Colonic mucosa (tissue), 4 donors: ENCODE results near the gene AEBP2. TPM values are rescaled to one million over a fixed set of nuclear protein-coding genes. Genes with fewer than 3 reads are reported as not detected.

Experiments
- DNase-seq: peaks from one replicate; pipeline ENCODE4 v3.0.0-alpha.2; 2020
- H3K27ac ChIP-seq: fragments of 200-600 bp; one replicate; pipeline ENCODE4 v1.8.0; 2021
- H3K27me3 ChIP-seq: fragments of 200-600 bp; one replicate; pipeline ENCODE4 v1.8.0; 2021
- H3K36me3 ChIP-seq: fragments of 200-600 bp; one replicate; pipeline ENCODE4 v1.8.0; 2021
- H3K4me1 ChIP-seq: fragments of 200-600 bp; one replicate; pipeline ENCODE4 v1.8.0; 2021; ENCODE audit warnings: mild to moderate bottlenecking
- H3K4me3 ChIP-seq: fragments of 200-600 bp; one replicate; pipeline ENCODE4 v1.8.0; 2021
- H3K9ac ChIP-seq, 2 donors: one replicate each; pipeline ENCODE4 v1.7.0; 2013; ENCODE audit warnings: control low read depth in 2 of 2, low read depth in 2 of 2, low read length in 2 of 2
- H3K9me3 ChIP-seq: fragments of 200-600 bp; one replicate; pipeline ENCODE4 v1.8.0; 2021
- CTCF ChIP-seq: fragments of 200-600 bp; IDR thresholded peaks from one replicate; pipeline ENCODE4 v1.8.0; 2022; ENCODE audit warnings: antibody characterized with exemption, mild to moderate bottlenecking
- intact Hi-C: fragments of 100-400 bp; cut with DNase I; formaldehyde crosslinking; loops from one replicate; pipeline ENCODE4 v1.14.1; 2022
- total RNA-seq, 2 donors: library from RNA; stranded (reverse); fragmentation: NEBNext Ultra II Directional in 1 of 2; extraction: Animal tissue kit (Norgen Biotek cat#: 25700) in 1 of 2; gene quantifications; one replicate each; pipeline ENCODE4 v1.2.1, GENCODE V29; 2021
- donor health status: healthy.
- donor health status: DM: no; HTN: no; CAD: no.
- donor health status: DM: no; HTN: no; CAD: no.

Gene AEBP2
- total RNA-seq, 2 donors from 2014 or later, result 25.5 to 37.7 TPM

DNA sequence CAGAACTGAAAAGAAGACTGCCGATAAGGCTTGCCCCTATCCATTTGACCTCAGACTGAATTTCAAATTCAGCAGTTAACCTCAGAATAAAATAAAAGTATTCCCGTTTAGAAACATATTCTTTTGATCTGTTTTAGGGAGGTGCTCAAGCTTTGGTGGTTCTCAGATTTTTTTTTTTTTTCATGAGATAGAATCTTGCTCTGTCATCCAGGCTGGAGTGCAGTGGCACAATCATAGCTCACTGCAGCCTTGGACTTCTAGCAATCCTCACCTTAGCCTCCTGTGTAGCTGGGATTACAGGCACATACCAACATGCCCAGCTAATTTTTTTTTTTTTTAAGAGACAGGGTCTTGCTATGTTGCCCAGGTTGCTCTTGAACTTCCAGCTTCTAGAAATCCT is 15.5 kb downstream of the AEBP2 start:
- H3K27ac ChIP-seq, result no peak overlapping the region
- intact Hi-C loops, result no loop called here
- H3K9ac ChIP-seq, result no peak overlapping the region
- no peak for DNase-seq
- TF ChIP-seq CTCF, result no peak
- no peaks in the 10 kb centered on the region for H3K27me3 ChIP-seq
- H3K4me3 ChIP-seq, result no peak overlapping the region
- no peaks in the 10 kb centered on the region for H3K9me3 ChIP-seq
- H3K4me1 ChIP-seq, result no peaks in the 10 kb centered on the region
- H3K36me3 ChIP-seq, result no peaks in the 10 kb centered on the region

DNA sequence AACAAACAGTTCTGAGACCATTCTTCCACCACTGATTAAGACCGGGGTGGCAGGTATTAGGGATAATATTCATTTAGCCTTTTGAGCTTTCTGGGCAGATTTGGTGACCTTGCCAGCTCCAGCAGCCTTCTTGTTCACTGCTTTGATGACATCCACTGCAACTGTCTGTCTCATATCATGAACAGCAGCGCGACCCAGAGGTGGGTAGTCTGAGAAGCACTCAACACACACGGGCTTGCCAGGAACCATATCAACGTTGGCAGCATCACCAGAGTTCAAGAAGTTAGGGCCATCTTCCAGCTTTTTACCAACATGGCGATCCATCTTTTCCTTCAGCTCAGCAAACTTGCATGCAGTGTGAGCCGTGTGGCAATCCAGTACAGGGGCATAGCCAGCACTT is 16.9 kb downstream of the AEBP2 start:
- Histone ChIP-seq H3K4me1 (no peaks in the 10 kb centered on the region), H3K27ac (no peak overlapping the region), H3K9ac (no peak overlapping the region), H3K36me3 (no peaks in the 10 kb centered on the region), H3K9me3 (no peaks in the 10 kb centered on the region), H3K4me3 (no peak overlapping the region), H3K27me3 (no peaks in the 10 kb centered on the region)
- intact Hi-C loops, result no loop called here
- DNase-seq, result no peak
- TF ChIP-seq CTCF, result no peak

GRCh38 chr12:19457561-19457960 is 18.3 kb downstream of the AEBP2 start:
- H3K9ac ChIP-seq, result no peak overlapping the region
- no peak for TF ChIP-seq CTCF
- H3K27me3 ChIP-seq, result no peaks in the 10 kb centered on the region
- H3K27ac ChIP-seq, result no peak overlapping the region
- no peaks in the 10 kb centered on the region for H3K4me1 ChIP-seq
- no peak overlapping the region for H3K4me3 ChIP-seq
- no peaks in the 10 kb centered on the region for H3K9me3 ChIP-seq
- intact Hi-C loops, result no loop called here
- no peak for DNase-seq
- no peaks in the 10 kb centered on the region for H3K36me3 ChIP-seq

GRCh38 chr12:19458733-19459132 is 19.4 kb downstream of the AEBP2 start:
- intact Hi-C loops, result no loop called here
- H3K27me3 ChIP-seq, result no peaks in the 10 kb centered on the region
- no peak overlapping the region for H3K4me3 ChIP-seq
- H3K9ac ChIP-seq, result no peak overlapping the region
- no peak for DNase-seq
- no peak for TF ChIP-seq CTCF
- H3K36me3 ChIP-seq, result no peaks in the 10 kb centered on the region
- H3K4me1 ChIP-seq, result no peaks in the 10 kb centered on the region
- no peak overlapping the region for H3K27ac ChIP-seq
- H3K9me3 ChIP-seq, result no peaks in the 10 kb centered on the region

- intact Hi-C loops, result no loop called here
- Histone ChIP-seq H3K9me3 (no peaks in the 10 kb centered on the region), H3K36me3 (no peaks in the 10 kb centered on the region), H3K27me3 (no peaks in the 10 kb centered on the region), H3K9ac (no peak overlapping the region), H3K4me1 (no peaks in the 10 kb centered on the region), H3K27ac (no peak overlapping the region), H3K4me3 (no peak overlapping the region)
- TF ChIP-seq CTCF, result no peak
- DNase-seq, result no peak
Observed at GRCh38 chr12:19461999-19462398, 22.7 kb downstream of the AEBP2 start.

DNA sequence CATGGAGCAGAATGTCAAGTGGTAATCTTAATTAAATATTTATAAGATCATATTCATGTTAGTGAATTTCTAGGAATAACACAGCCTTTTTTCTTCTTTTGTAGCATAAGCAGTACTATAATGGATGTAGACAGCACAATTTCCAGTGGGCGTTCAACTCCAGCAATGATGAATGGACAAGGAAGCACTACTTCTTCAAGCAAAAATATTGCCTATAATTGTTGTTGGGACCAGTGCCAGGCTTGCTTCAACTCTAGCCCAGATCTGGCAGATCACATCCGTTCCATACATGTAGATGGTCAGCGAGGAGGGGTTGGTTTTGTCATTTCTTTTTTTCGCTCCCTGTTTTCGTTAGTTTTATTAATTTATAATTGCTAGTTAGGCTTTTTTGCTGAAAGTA is 23.1 kb downstream of the AEBP2 start:
- Histone ChIP-seq H3K36me3 (no peaks in the 10 kb centered on the region), H3K4me1 (no peaks in the 10 kb centered on the region), H3K9ac (no peak overlapping the region), H3K27me3 (no peaks in the 10 kb centered on the region), H3K27ac (no peak overlapping the region), H3K9me3 (no peaks in the 10 kb centered on the region), H3K4me3 (no peak overlapping the region)
- no peak for TF ChIP-seq CTCF
- DNase-seq, result no peak
- intact Hi-C loops, result no loop called here
